Measurements from ENCODE around the gene NELFB. TPM values are rescaled to one million over a fixed set of nuclear protein-coding genes. Genes with fewer than 3 reads are reported as not detected.
A peak's percentile ranks its signal among the peaks of the same experiment; 100 is the strongest.

NELFB gene
- total and polyA plus RNA-seq, 9 of the 15 experiments (the other 6 are each of a cell fraction or from before 2014, with no cell fraction given): 0.24 to 84.0 (median 29.7) TPM

DNA sequence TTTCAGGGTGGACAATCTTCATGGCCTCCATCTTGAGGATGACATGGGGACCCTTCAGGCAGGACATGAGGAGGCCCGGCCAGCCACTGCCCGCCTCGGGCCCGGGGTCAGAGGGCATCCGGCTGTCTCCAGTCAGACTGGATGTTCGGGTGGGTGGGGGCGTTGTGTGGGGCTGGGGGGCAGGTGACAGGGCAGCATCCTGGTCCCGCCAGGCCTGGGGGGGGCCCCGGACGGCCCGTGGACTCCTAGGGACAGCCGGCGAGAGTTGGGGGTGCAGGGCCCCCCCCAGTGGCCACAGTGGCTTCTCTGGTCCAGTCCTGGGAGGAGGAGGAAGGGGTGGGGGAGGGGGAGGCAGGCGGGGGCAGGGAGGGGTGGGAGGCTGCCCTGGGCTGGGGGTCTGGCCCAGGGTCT, 34.0 kb upstream of the NELFB start:
- no peaks in the 10 kb centered on the region for H3K27me3 ChIP-seq (ENCODE audit: control insufficient read depth in 2 of 2, insufficient read depth in 2 of 2, low read length in 2 of 2)
- H2AFZ ChIP-seq (ENCODE audit: low read depth, low read length): no peak overlapping the region
- no peak for FAIRE-seq
- no peak overlapping the region for H3K9ac ChIP-seq (ENCODE audit: insufficient read depth in 1 of 2, low read depth in 2 of 2, low read length in 2 of 2)
- WGBS (ENCODE audit: insufficient coverage, low coverage, missing lambda C conversion rate): no CpG with 5 or more reads among the region's 14 CpGs
- H3K36me3 ChIP-seq (ENCODE audit: control insufficient read depth, insufficient read depth, low read length): peaks cover 11% of the 10 kb centered on the region; the same call in 1 of the 3 replicates
- ATAC-seq: no peak
- H3K9me1 ChIP-seq (ENCODE audit: control insufficient read depth, insufficient read depth, low read length): no peaks in the 10 kb centered on the region
- H3K4me2 ChIP-seq (ENCODE audit: insufficient read depth, low read length): no peak overlapping the region
- peaks cover 34 to 95% of the 10 kb centered on the region in 2 experiments for H3K4me1 ChIP-seq (replicated peaks in 1 of 2; ENCODE audit: control insufficient read depth in 2 of 2, insufficient read depth in 2 of 2, low read length in 2 of 2)
- TF ChIP-seq ETS2 (tag; IDR thresholded peaks at IDR 0.05; ENCODE audit: borderline replicate concordance, poor library complexity, severe bottlenecking): no peak
- TF ChIP-seq, protein P1, sequence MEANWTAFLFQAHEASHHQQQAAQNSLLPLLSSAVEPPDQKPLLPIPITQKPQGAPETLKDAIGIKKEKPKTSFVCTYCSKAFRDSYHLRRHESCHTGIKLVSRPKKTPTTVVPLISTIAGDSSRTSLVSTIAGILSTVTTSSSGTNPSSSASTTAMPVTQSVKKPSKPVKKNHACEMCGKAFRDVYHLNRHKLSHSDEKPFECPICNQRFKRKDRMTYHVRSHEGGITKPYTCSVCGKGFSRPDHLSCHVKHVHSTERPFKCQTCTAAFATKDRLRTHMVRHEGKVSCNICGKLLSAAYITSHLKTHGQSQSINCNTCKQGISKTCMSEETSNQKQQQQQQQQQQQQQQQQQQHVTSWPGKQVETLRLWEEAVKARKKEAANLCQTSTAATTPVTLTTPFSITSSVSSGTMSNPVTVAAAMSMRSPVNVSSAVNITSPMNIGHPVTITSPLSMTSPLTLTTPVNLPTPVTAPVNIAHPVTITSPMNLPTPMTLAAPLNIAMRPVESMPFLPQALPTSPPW (CRISPR knock-in tag; IDR thresholded peaks at IDR 0.05): peak; percentile 21; the same call in 1 of the 2 replicates
- H3K4me3 ChIP-seq: no peak overlapping the region
- H3K9me3 ChIP-seq (replicated peaks; ENCODE audit: control insufficient read depth, insufficient read depth, low read depth, low read length): no peaks in the 10 kb centered on the region
- no TSS peak for BruUV-seq (replicated peaks)
- no peak overlapping the region for H3K27ac ChIP-seq (ENCODE audit: extremely low read depth, low read depth, low read length)
- in situ Hi-C loops (cut with MboI) (no loop called here), intact Hi-C loops (cut with micrococcal nuclease) (no loop called here)
- CTCF ChIA-PET (ENCODE audit: low intra/inter-chr PET ratio): no interaction called here
- DNase-seq (ENCODE audit: extremely low read depth in 1 of 4, low spot score in 3 of 4): no peak
- peaks cover 18% of the 10 kb centered on the region; the same call in 2 of the 3 replicates for H3K79me2 ChIP-seq (ENCODE audit: control insufficient read depth, insufficient read depth, low read length)
- POLR2A ChIA-PET: interaction anchor here (0.9 to 1.6 kb wide), 4 partner anchors 11 to 33 kb away, joined by 3 to 6 read pairs (median 4); partner anchors contain the start of genes ANAPC2 and SSNA1
- no peaks in the 10 kb centered on the region for H4K20me1 ChIP-seq (replicated peaks; ENCODE audit: control insufficient read depth, insufficient read depth, low read length)
